Endothelial cell of umbilical vein (primary cell): ENCODE data around the gene RRP1B. TPM values are rescaled to one million over a fixed set of nuclear protein-coding genes. Genes with fewer than 3 reads are reported as not detected.
A peak's percentile ranks its signal among the peaks of the same experiment; 100 is the strongest.

Experiments
- BruUV-seq: library from RNA; stranded (reverse); fragments of 400-500 nt; replicated peaks from 2 replicates; lab custom pipeline; 2021; lab: Mats Ljungman, UMichigan
- CTCF ChIA-PET: fragments of 300-600, 350-600 bp; sonication (Branson Sonifier 250); formaldehyde crosslinking; loops from one replicate; lab custom pipeline; 2021; ENCODE audit warnings: antibody characterized with exemption, inconsistent platforms; lab: Charles Lee
- POLR2A ChIA-PET: fragments of 300-600, 350-600 bp; sonication (Branson Sonifier 250); formaldehyde crosslinking; loops from one replicate; lab custom pipeline; 2021; ENCODE audit warnings: antibody characterized with exemption, inconsistent platforms; lab: Charles Lee
- DNase-seq: peaks from one replicate; pipeline ENCODE4 v3.0.0-alpha.2; 2011; ENCODE audit warnings: low read depth, low spot score
- FAIRE-seq: peaks from 2 replicates; lab custom pipeline; 2011; peaks lifted over from hg19 to GRCh38; lab: Jason Lieb, UNC
- H2AFZ ChIP-seq: 2 replicates; pipeline ENCODE4 v1.6.0; 2012; ENCODE audit warnings: low read depth, low read length, control low read depth, inconsistent platforms
- H3K27ac ChIP-seq: 2 replicates; pipeline ENCODE4 v1.5.1; 2011; ENCODE audit warnings: low read depth, mild to moderate bottlenecking, control low read depth, low read length, moderate library complexity; ENCODE audit not compliant: insufficient read depth
- H3K27me3 ChIP-seq, 2 experiments: 2 replicates each; pipeline versions ENCODE4 v1.6.0 to v1.6.1; 2011; ENCODE audit warnings: low read length in 2 of 2, mixed read lengths in 1 of 2; ENCODE audit not compliant: control insufficient read depth in 2 of 2, insufficient read depth in 2 of 2
- H3K36me3 ChIP-seq, 2 experiments: 2 replicates in 1 of 2; 3 replicates in 1 of 2; pipeline ENCODE4 v1.5.1; 2011; ENCODE audit warnings: low read length in 2 of 2, mild to moderate bottlenecking in 1 of 2, moderate library complexity in 1 of 2; ENCODE audit not compliant: control insufficient read depth in 2 of 2, insufficient read depth in 2 of 2; ENCODE audit errors: extremely low read depth in 1 of 2
- H3K4me1 ChIP-seq: 3 replicates; pipeline ENCODE4 v1.5.1; 2011; ENCODE audit warnings: mild to moderate bottlenecking, low read length; ENCODE audit not compliant: control insufficient read depth, insufficient read depth; ENCODE audit errors: extremely low read depth
- H3K4me2 ChIP-seq: 2 replicates; pipeline ENCODE4 v1.6.1; 2011; ENCODE audit warnings: low read length, control low read depth, mixed read lengths; ENCODE audit not compliant: insufficient read depth
- H3K4me3 ChIP-seq, 3 experiments: fragments of 200-600 bp in 1 of 3; sonication (generic), shearing (Covaris generic) in 1 of 3; replicated peaks in 1 of 3; 2 replicates each; pipeline ENCODE4 v1.5.1; 2011 to 2016; ENCODE audit warnings: control low read depth in 3 of 3, low read length in 3 of 3, mild to moderate bottlenecking in 2 of 3, inconsistent platforms in 1 of 3, low read depth in 1 of 3, moderate library complexity in 1 of 3; ENCODE audit not compliant: insufficient read depth in 1 of 3
- H3K79me2 ChIP-seq: 2 replicates; pipeline ENCODE4 v1.6.0; 2012; ENCODE audit warnings: low read length, inconsistent platforms; ENCODE audit not compliant: control insufficient read depth, insufficient read depth
- H3K9ac ChIP-seq: replicated peaks from 2 replicates; pipeline ENCODE3; 2011; ENCODE audit warnings: low read length, control low read depth; ENCODE audit not compliant: insufficient read depth; ENCODE audit errors: extremely low read depth
- H3K9me1 ChIP-seq: replicated peaks from 3 replicates; pipeline ENCODE4 v1.6.0; 2011; ENCODE audit warnings: mild to moderate bottlenecking, low read length; ENCODE audit not compliant: control insufficient read depth, insufficient read depth; ENCODE audit errors: extremely low read depth
- H3K9me3 ChIP-seq: replicated peaks from 2 replicates; pipeline ENCODE4 v1.5.1; 2012; ENCODE audit warnings: low read length, inconsistent platforms; ENCODE audit not compliant: control insufficient read depth, insufficient read depth
- H4K20me1 ChIP-seq: replicated peaks from 2 replicates; pipeline ENCODE3; 2011; ENCODE audit warnings: mild to moderate bottlenecking, low read length; ENCODE audit not compliant: control insufficient read depth, insufficient read depth; ENCODE audit errors: extremely low read depth
- EZH2 ChIP-seq: IDR thresholded peaks from 2 replicates; pipeline ENCODE4 v1.6.1; 2012; ENCODE audit warnings: borderline replicate concordance, low read depth, mild to moderate bottlenecking, moderate library complexity, low read length, inconsistent platforms; ENCODE audit not compliant: severe bottlenecking
- FOS ChIP-seq: IDR thresholded peaks from 2 replicates; pipeline ENCODE4 v1.6.1; 2011; ENCODE audit warnings: mild to moderate bottlenecking, low read length, moderate library complexity, borderline replicate concordance; ENCODE audit not compliant: insufficient read depth
- GATA2 ChIP-seq: IDR thresholded peaks from 2 replicates; pipeline ENCODE4 v1.7.0; 2011; ENCODE audit warnings: low read depth, mild to moderate bottlenecking, moderate library complexity, mixed read lengths, low read length; ENCODE audit not compliant: insufficient read length, insufficient read depth
- JUN ChIP-seq: IDR thresholded peaks from 2 replicates; pipeline ENCODE4 v1.6.1; 2011; ENCODE audit warnings: borderline replicate concordance, low read depth; ENCODE audit not compliant: insufficient read length, insufficient read depth
- MAX ChIP-seq: IDR thresholded peaks from 2 replicates; pipeline ENCODE4 v1.6.1; 2011; ENCODE audit not compliant: insufficient read depth, insufficient read length
- MYC ChIP-seq: IDR thresholded peaks from one replicate; pipeline ENCODE4 v1.6.1; 2011; ENCODE audit warnings: mild to moderate bottlenecking, low read depth, low read length
- POLR2A ChIP-seq: IDR thresholded peaks from 2 replicates; pipeline ENCODE4 v1.6.1; 2012; ENCODE audit warnings: low read depth, mild to moderate bottlenecking, control low read depth, low read length
- POLR2AphosphoS5 ChIP-seq: IDR thresholded peaks from 2 replicates; pipeline ENCODE4 v1.6.1; 2012; ENCODE audit warnings: low read depth, mild to moderate bottlenecking, control low read depth, low read length, moderate library complexity; ENCODE audit not compliant: insufficient read depth
- dilution Hi-C: fragments of 300-500 bp; cut with MboI; formaldehyde crosslinking; loops from one replicate; pipeline ENCODE4 v1.15.0; 2019; ENCODE audit warnings: low sequenced_read_pairs; ENCODE audit not compliant: extremely low pct_ligation_motif_present
- intact Hi-C: fragments of 100-400 bp; cut with micrococcal nuclease; formaldehyde crosslinking; loops from one replicate; pipeline ENCODE4 v1.10.0; 2022
- polyA plus RNA-seq, 4 experiments: library from polyadenylated mRNA; depleted of rRNA in 3 of 4; stranded (reverse) in 3 of 4; unstranded in 1 of 4; fragments of >200 nt; gene quantifications; 2 replicates each; pipeline versions ENCODE4 v1.2.1 to v1.2.3, GENCODE V29; 2011 to 2012; ENCODE audit warnings: missing spikeins in 1 of 4
- total RNA-seq: library from RNA; stranded (reverse); gene quantifications from 2 replicates; pipeline ENCODE4 v1.2.3, GENCODE V29; 2021
- TF ChIP-seq, protein P1 (sequence below), 2 donors: IDR thresholded peaks; 1 replicate in 1 of 2; 2 replicates in 1 of 2; pipeline ENCODE4 v1.5.1; 2011; ENCODE audit warnings: low read length in 2 of 2, mild to moderate bottlenecking in 2 of 2, moderate library complexity in 2 of 2, control low read depth in 1 of 2, inconsistent platforms in 1 of 2, low read depth in 1 of 2; ENCODE audit not compliant: insufficient read depth in 1 of 2; ENCODE audit errors: extremely low read depth in 1 of 2

RRP1B gene
- total and polyA plus RNA-seq, 2 donors (not counting 3 experiments of a cell fraction or from before 2014, with no cell fraction given), result 13.0 to 39.9 TPM

- H3K9me1 ChIP-seq, result no peaks in the 10 kb centered on the region
- peaks cover 29% of the 10 kb centered on the region for H3K79me2 ChIP-seq
- FAIRE-seq (no peak), DNase-seq (no peak)
- dilution Hi-C loops, result no loop called here
- H2AFZ ChIP-seq, result no peak overlapping the region
- no peak overlapping the region for H3K4me3 ChIP-seq
- H3K4me1 ChIP-seq, result peaks cover 38% of the 10 kb centered on the region
- no peaks in the 10 kb centered on the region for H3K27me3 ChIP-seq
- H3K36me3 ChIP-seq, result no peaks in the 10 kb centered on the region
- CTCF ChIA-PET, result interaction anchor here (0.7 to 2.0 kb wide), 11 partner anchors 8 to 68 kb away, joined by 3 to 7 read pairs (median 4); partner anchors contain the start of genes HSF2BP and RRP1B
- TF ChIP-seq POLR2AphosphoS5 (no peak), MAX (no peak), MYC (no peak), JUN (no peak), POLR2A (no peak), FOS (no peak), GATA2 (no peak), EZH2 (no peak)
- TF ChIP-seq, protein P1, sequence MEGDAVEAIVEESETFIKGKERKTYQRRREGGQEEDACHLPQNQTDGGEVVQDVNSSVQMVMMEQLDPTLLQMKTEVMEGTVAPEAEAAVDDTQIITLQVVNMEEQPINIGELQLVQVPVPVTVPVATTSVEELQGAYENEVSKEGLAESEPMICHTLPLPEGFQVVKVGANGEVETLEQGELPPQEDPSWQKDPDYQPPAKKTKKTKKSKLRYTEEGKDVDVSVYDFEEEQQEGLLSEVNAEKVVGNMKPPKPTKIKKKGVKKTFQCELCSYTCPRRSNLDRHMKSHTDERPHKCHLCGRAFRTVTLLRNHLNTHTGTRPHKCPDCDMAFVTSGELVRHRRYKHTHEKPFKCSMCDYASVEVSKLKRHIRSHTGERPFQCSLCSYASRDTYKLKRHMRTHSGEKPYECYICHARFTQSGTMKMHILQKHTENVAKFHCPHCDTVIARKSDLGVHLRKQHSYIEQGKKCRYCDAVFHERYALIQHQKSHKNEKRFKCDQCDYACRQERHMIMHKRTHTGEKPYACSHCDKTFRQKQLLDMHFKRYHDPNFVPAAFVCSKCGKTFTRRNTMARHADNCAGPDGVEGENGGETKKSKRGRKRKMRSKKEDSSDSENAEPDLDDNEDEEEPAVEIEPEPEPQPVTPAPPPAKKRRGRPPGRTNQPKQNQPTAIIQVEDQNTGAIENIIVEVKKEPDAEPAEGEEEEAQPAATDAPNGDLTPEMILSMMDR (IDR thresholded peaks at IDR 0.05; ENCODE audit: extremely low read depth in 1 of 2, insufficient read depth in 1 of 2, low read depth in 1 of 2, low read length in 2 of 2), result no peak
- H3K9me3 ChIP-seq, result no peaks in the 10 kb centered on the region
- intact Hi-C loops, result loop anchor here (1.0 to 5.0 kb wide), 2 partner anchors 9 to 59 kb away; partner anchors contain the start of genes PDXK and RRP1
- H3K27ac ChIP-seq, result peak overlapping the region; percentile 79
- POLR2A ChIA-PET, result interaction anchor here (0.6 to 0.8 kb wide), 2 partner anchors 8 to 717 kb away, joined by 3 to 6 read pairs; no protein-coding TSS in a partner anchor
- H3K4me2 ChIP-seq, result peak overlapping the region; percentile 50
- peak overlapping the region; percentile 21 for H3K9ac ChIP-seq
- no peaks in the 10 kb centered on the region for H4K20me1 ChIP-seq
- TSS peak; percentile 76 for BruUV-seq
Measured at GRCh38 chr21:43728154-43728466, 68.8 kb downstream of the RRP1B start.
